Gastrocnemius medialis (tissue), 4 donors: ENCODE measurements around the gene SH3BP2. TPM values are rescaled to one million over a fixed set of nuclear protein-coding genes. Genes with fewer than 3 reads are reported as not detected.
A peak's percentile ranks its signal among the peaks of the same experiment; 100 is the strongest.

Experiments used
- ATAC-seq, 2 donors: fragments of 150-250 bp; one replicate each; pipeline ENCODE4 v1.9.1; 2016
- DNase-seq, 2 donors: peaks; one replicate each; pipeline ENCODE4 v3.0.0-alpha.2; 2019
- H3K27ac ChIP-seq, 4 donors: fragments of 200-600 bp; sonication (generic); 1 replicate in 1 of 4; 2 replicates in 3 of 4; pipeline ENCODE4 v1.5.1; 2016 to 2018; ENCODE audit warnings: mild to moderate bottlenecking in 2 of 4, moderate library complexity in 1 of 4
- H3K27me3 ChIP-seq, 3 donors: fragments of 200-600 bp; sonication (generic) in 2 of 3; 1 replicate in 1 of 3; 2 replicates in 2 of 3; pipeline versions ENCODE4 v1.5.1 to v1.6.0; 2016 to 2019; ENCODE audit warnings: mild to moderate bottlenecking in 1 of 3, moderate library complexity in 1 of 3
- H3K36me3 ChIP-seq, 2 donors: fragments of 200-600 bp; sonication (generic) in 1 of 2; one replicate each; pipeline ENCODE4 v1.5.1; 2017 to 2018
- H3K4me1 ChIP-seq, 2 donors: fragments of 200-600 bp; sonication (generic) in 1 of 2; one replicate each; pipeline ENCODE4 v1.5.1; 2016 to 2017; ENCODE audit warnings: mild to moderate bottlenecking in 2 of 2
- H3K4me3 ChIP-seq, 4 donors: fragments of 200-600 bp; sonication (generic) in 3 of 4; 1 replicate in 1 of 4; 2 replicates in 3 of 4; pipeline ENCODE4 v1.5.1; 2016 to 2019; ENCODE audit warnings: mild to moderate bottlenecking in 2 of 4
- H3K9me3 ChIP-seq, 3 donors: fragments of 200-600 bp; sonication (generic) in 2 of 3; 1 replicate in 1 of 3; 2 replicates in 2 of 3; pipeline ENCODE4 v1.5.1; 2016 to 2019
- POLR2A ChIP-seq, 2 donors: fragments of 450-650 bp; IDR thresholded peaks; one replicate each; pipeline ENCODE4 v1.6.1; 2017; ENCODE audit warnings: antibody characterized with exemption in 2 of 2, mild to moderate bottlenecking in 2 of 2, moderate library complexity in 2 of 2
- in situ Hi-C, 4 donors: fragments of 200-750 bp; cut with MboI; loops; one replicate each; pipeline versions ENCODE4 v1.15.0 to v1.8.0; 2017; ENCODE audit warnings: low sequenced_read_pairs in 4 of 4
- intact Hi-C: fragments of 100-400 bp; cut with DNase I; formaldehyde crosslinking; loops from one replicate; pipeline ENCODE4 v1.15.1; 2023; ENCODE audit warnings: low total_unique reads
- total RNA-seq, 4 donors: library from RNA; depleted of rRNA; stranded (reverse); fragments of >200 nt; gene quantifications; one replicate each; pipeline versions ENCODE4 v1.1.0 to v1.2.3, GENCODE V29; 2016
- TF ChIP-seq, protein P1 (sequence below), 5 experiments: fragments of 450-650 bp in 3 of 5; fragments of 200-600 bp in 2 of 5; sonication (generic) in 2 of 5; IDR thresholded peaks in 4 of 5; conservative IDR thresholded peaks in 1 of 5; 1 replicate in 4 of 5; 2 replicates in 1 of 5; pipeline ENCODE4 v1.5.1; 2016 to 2019; ENCODE audit warnings: antibody characterized with exemption in 5 of 5, mild to moderate bottlenecking in 3 of 5, moderate library complexity in 3 of 5

SH3BP2 gene
- total RNA-seq, 4 donors from 2014 or later, result 4.8 to 21.5 (median 12.0) TPM

DNA sequence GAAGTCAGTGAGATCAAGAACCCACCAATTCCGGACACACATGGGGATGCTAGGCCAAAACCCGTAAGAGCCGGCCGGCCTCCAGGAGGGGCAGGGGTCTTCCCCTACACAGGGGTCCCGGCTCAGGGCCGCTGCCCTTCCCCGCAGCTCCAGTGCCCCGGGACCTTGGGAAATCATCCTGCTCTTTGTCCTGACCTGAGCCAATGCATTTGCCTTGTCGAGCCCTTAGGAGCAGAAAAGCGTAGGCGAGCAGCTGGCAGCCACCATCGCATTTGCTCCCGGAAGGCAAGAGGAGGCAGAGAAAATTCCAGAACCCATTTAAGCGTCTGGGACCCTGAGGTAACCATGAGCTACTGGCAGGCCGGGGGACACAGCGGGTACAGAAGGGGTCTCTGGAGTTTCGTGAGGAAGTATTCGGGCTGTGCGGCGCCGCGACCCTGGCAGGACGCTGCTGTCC is 29.3 kb upstream of the SH3BP2 start:
- H3K27me3 ChIP-seq, result no peaks in the 10 kb centered on the region
- peak overlapping the region in 3 of 4 donors; percentile 19 to 61 (median 57) for H3K27ac ChIP-seq
- H3K4me3 ChIP-seq, result peak overlapping the region; percentile 52 to 90 (median 64)
- H3K4me1 ChIP-seq, result no peaks in the 10 kb centered on the region
- in situ Hi-C loops (loop anchor here in 1 of 4 donors (25.0 kb wide), 1 partner anchor 174 kb away; no protein-coding TSS in a partner anchor), intact Hi-C loops (loop anchor here (10.0 kb wide), 1 partner anchor 101 kb away; no protein-coding TSS in a partner anchor)
- no peaks in the 10 kb centered on the region for H3K36me3 ChIP-seq
- H3K9me3 ChIP-seq, result no peaks in the 10 kb centered on the region
- TF ChIP-seq, protein P1, sequence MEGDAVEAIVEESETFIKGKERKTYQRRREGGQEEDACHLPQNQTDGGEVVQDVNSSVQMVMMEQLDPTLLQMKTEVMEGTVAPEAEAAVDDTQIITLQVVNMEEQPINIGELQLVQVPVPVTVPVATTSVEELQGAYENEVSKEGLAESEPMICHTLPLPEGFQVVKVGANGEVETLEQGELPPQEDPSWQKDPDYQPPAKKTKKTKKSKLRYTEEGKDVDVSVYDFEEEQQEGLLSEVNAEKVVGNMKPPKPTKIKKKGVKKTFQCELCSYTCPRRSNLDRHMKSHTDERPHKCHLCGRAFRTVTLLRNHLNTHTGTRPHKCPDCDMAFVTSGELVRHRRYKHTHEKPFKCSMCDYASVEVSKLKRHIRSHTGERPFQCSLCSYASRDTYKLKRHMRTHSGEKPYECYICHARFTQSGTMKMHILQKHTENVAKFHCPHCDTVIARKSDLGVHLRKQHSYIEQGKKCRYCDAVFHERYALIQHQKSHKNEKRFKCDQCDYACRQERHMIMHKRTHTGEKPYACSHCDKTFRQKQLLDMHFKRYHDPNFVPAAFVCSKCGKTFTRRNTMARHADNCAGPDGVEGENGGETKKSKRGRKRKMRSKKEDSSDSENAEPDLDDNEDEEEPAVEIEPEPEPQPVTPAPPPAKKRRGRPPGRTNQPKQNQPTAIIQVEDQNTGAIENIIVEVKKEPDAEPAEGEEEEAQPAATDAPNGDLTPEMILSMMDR (IDR thresholded peaks at IDR 0.05 in 4 of 5, conservative IDR thresholded peaks at IDR 0.05 in 1 of 5), result no peak
- TF ChIP-seq POLR2A (IDR thresholded peaks at IDR 0.05), result no peak
- DNase-seq, result no peak
- peak; percentile 27 to 32 for ATAC-seq

DNA sequence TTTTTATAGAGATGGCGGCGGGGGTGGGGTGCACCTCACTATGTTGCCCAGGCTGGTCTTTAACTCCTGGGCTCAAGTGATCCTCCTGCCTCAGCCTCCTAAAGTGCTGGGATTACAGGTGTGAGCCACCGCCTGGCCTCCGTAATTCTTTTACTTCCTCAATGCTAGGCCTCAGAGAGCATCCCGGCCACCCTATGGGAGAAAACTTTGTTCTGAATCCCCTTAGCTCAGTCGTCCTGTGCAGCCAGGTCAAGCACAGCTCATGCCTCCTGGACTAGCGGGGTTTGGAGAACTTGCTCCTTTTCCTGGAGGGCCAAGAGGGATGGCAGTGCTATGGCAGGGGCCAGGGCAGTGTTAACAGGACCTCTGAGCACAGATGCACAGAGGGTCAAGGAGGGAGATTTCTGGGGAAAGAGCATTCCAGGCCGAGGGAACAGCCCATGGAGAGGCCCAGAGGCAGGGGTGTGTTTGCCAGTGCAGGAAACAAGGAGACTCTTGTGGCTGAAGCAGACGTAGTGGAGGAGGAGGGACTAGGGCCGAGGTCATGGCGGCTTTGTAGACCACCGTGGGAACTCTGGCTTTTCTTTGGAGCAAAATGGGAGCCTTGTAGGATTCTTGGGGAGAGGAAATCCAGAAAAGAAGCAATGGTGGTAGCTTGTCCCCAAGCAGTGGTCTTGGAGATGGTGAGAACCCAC is 26.9 kb upstream of the SH3BP2 start:
- Histone ChIP-seq H3K4me1 (peaks cover 0 to 5% of the 10 kb centered on the region in 2 donors), H3K27me3 (no peaks in the 10 kb centered on the region), H3K4me3 (no peak overlapping the region), H3K9me3 (no peaks in the 10 kb centered on the region), H3K27ac (no peak overlapping the region), H3K36me3 (no peaks in the 10 kb centered on the region)
- intact Hi-C loops, result loop anchor here (2.0 to 10.0 kb wide), 3 partner anchors 99 to 197 kb away; partner anchors contain the start of genes GRK4 and NOP14
- in situ Hi-C loops, result loop anchor here in 1 of 4 donors (25.0 kb wide), 1 partner anchor 171 kb away; no protein-coding TSS in a partner anchor
- DNase-seq (no peak), ATAC-seq (no peak)
- TF ChIP-seq POLR2A (IDR thresholded peaks at IDR 0.05), result no peak
- TF ChIP-seq, protein P1 (IDR thresholded peaks at IDR 0.05 in 4 of 5, conservative IDR thresholded peaks at IDR 0.05 in 1 of 5), result no peak

DNA sequence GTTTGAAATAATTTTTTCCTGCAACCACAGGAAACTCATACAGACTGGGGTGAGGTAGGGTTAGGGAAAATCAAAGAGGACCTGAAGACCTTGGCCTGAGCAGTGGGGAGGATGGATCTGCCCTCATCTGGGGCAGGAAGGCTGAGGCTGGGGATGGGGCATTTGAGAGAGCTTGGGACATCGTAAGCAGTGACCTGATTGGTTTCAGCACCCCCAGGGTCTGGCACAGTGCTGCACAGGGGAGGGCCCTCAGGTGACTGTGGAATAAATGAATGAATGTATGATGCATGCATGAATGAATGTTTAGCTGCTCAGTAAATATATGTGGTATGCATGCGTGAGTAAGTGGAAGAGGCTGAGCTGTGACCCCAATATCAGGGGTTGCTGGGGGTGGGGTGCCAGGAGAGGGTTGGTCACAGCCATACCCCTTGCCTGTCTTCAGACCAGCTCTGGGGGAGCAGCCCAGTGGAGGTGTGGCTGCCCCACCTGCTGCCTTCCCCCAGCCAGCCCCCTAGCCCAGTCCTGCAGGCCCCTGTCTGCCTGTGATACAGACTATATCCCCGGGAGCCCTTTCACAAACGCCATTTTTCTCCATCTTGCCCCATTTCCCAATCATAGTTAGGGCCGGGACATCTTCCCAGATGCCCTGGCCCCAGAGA is 25.7 kb upstream of the SH3BP2 start:
- ATAC-seq (no peak), DNase-seq (no peak)
- peaks cover 0 to 5% of the 10 kb centered on the region in 2 donors for H3K4me1 ChIP-seq
- intact Hi-C loops (loop anchor here (10.0 kb wide), 1 partner anchor 98 kb away; no protein-coding TSS in a partner anchor), in situ Hi-C loops (loop anchor here in 1 of 4 donors (25.0 kb wide), 1 partner anchor 170 kb away; no protein-coding TSS in a partner anchor)
- no peaks in the 10 kb centered on the region for H3K27me3 ChIP-seq
- H3K9me3 ChIP-seq, result no peaks in the 10 kb centered on the region
- H3K27ac ChIP-seq, result no peak overlapping the region
- TF ChIP-seq, protein P1 (IDR thresholded peaks at IDR 0.05 in 4 of 5, conservative IDR thresholded peaks at IDR 0.05 in 1 of 5), result no peak
- no peak for TF ChIP-seq POLR2A (IDR thresholded peaks at IDR 0.05)
- no peak overlapping the region for H3K4me3 ChIP-seq
- H3K36me3 ChIP-seq, result no peaks in the 10 kb centered on the region

DNA sequence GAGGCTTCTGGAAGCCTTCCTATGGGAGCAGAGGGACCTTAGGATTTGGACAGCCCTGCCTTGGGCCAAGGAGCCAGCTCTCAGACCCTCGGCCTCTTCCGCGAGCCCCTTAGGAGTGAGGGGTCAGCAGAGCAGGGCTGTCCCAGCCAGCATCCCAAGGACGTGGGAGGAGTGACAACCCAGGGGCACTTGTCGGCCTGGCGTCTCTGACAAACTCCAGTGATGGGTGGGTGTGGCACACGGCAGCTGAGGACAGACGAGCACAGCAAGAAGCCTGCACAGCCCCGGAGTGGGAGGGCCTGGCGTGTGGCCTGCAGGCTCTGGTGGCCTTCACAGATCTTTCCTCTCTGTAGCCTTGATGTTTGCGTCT is 25.2 kb upstream of the SH3BP2 start:
- no peak overlapping the region for H3K27ac ChIP-seq
- DNase-seq (no peak), ATAC-seq (no peak)
- no peaks in the 10 kb centered on the region for H3K36me3 ChIP-seq
- H3K27me3 ChIP-seq, result no peaks in the 10 kb centered on the region
- intact Hi-C loops, result loop anchor here (10.0 kb wide), 1 partner anchor 97 kb away; no protein-coding TSS in a partner anchor
- TF ChIP-seq, protein P1 (IDR thresholded peaks at IDR 0.05 in 4 of 5, conservative IDR thresholded peaks at IDR 0.05 in 1 of 5), result no peak
- no peak for TF ChIP-seq POLR2A (IDR thresholded peaks at IDR 0.05)
- in situ Hi-C loops, result loop anchor here in 1 of 4 donors (25.0 kb wide), 1 partner anchor 170 kb away; no protein-coding TSS in a partner anchor
- no peak overlapping the region for H3K4me3 ChIP-seq
- peaks cover 0 to 5% of the 10 kb centered on the region in 2 donors for H3K4me1 ChIP-seq
- H3K9me3 ChIP-seq, result no peaks in the 10 kb centered on the region
